Keratinocyte (primary cell): ENCODE measurements around the gene PTK6. TPM values are rescaled to one million over a fixed set of nuclear protein-coding genes. Genes with fewer than 3 reads are reported as not detected.

Experiments used
- DNase-seq: peaks from one replicate; pipeline ENCODE4 v3.0.0-alpha.2; 2011; ENCODE audit warnings: low read depth, missing footprints, low spot score
- FAIRE-seq: peaks from 2 replicates; lab custom pipeline; 2011; peaks lifted over from hg19 to GRCh38; lab: Jason Lieb, UNC
- H2AFZ ChIP-seq: 2 replicates; pipeline ENCODE4 v1.6.0; 2012; ENCODE audit warnings: low read length, control low read depth, inconsistent platforms; ENCODE audit not compliant: control insufficient read depth
- H3K27ac ChIP-seq: 2 replicates; pipeline ENCODE4 v1.5.1; 2011; ENCODE audit warnings: low read length; ENCODE audit not compliant: control insufficient read depth, insufficient read depth
- H3K27me3 ChIP-seq: 3 replicates; pipeline ENCODE4 v1.6.0; 2011; ENCODE audit warnings: low read length; ENCODE audit not compliant: control insufficient read depth, insufficient read depth; ENCODE audit errors: extremely low read depth
- H3K36me3 ChIP-seq, 2 experiments: 2 replicates in 1 of 2; 3 replicates in 1 of 2; pipeline ENCODE4 v1.5.1; 2011; ENCODE audit warnings: low read length in 2 of 2, mild to moderate bottlenecking in 1 of 2; ENCODE audit not compliant: control insufficient read depth in 2 of 2, insufficient read depth in 2 of 2; ENCODE audit errors: extremely low read depth in 1 of 2
- H3K4me1 ChIP-seq: 3 replicates; pipeline ENCODE4 v1.5.1; 2011; ENCODE audit warnings: low read length; ENCODE audit not compliant: control insufficient read depth, insufficient read depth; ENCODE audit errors: extremely low read depth
- H3K4me2 ChIP-seq: 3 replicates; pipeline ENCODE4 v1.6.0; 2011; ENCODE audit warnings: low read depth, low read length; ENCODE audit not compliant: control insufficient read depth, insufficient read depth; ENCODE audit errors: extremely low read depth
- H3K4me3 ChIP-seq, 3 experiments: fragments of 200-600 bp in 1 of 3; sonication (generic) in 1 of 3; 2 replicates in 2 of 3; 3 replicates in 1 of 3; pipeline ENCODE4 v1.5.1; 2011 to 2016; ENCODE audit warnings: low read length in 3 of 3, mild to moderate bottlenecking in 3 of 3, control low read depth in 2 of 3, inconsistent platforms in 1 of 3, low read depth in 1 of 3, mixed read lengths in 1 of 3, mixed run types in 1 of 3, moderate library complexity in 1 of 3; ENCODE audit not compliant: control insufficient read depth in 2 of 3, insufficient read depth in 2 of 3; ENCODE audit errors: extremely low read depth in 1 of 3
- H3K79me2 ChIP-seq: 2 replicates; pipeline ENCODE4 v1.6.0; 2012; ENCODE audit warnings: low read length; ENCODE audit not compliant: control insufficient read depth, insufficient read depth
- H3K9ac ChIP-seq: 3 replicates; pipeline ENCODE4 v1.6.0; 2011; ENCODE audit warnings: low read length; ENCODE audit not compliant: control insufficient read depth, insufficient read depth; ENCODE audit errors: extremely low read depth
- H3K9me1 ChIP-seq: 3 replicates; pipeline ENCODE4 v1.6.0; 2011; ENCODE audit warnings: low read length; ENCODE audit not compliant: control insufficient read depth, insufficient read depth; ENCODE audit errors: extremely low read depth
- H3K9me3 ChIP-seq: 2 replicates; pipeline ENCODE4 v1.5.1; 2012; ENCODE audit warnings: low read depth, low read length; ENCODE audit not compliant: control insufficient read depth
- H4K20me1 ChIP-seq: 3 replicates; pipeline ENCODE4 v1.6.0; 2011; ENCODE audit warnings: low read length; ENCODE audit not compliant: control insufficient read depth, insufficient read depth; ENCODE audit errors: extremely low read depth
- CTCF ChIP-seq, 3 experiments: IDR thresholded peaks in 1 of 3; conservative IDR thresholded peaks in 1 of 3; optimal IDR thresholded peaks in 1 of 3; 2 replicates in 2 of 3; 3 replicates in 1 of 3; pipeline versions ENCODE3 to v1.5.1; 2011; ENCODE audit warnings: low read length in 3 of 3, mild to moderate bottlenecking in 3 of 3, moderate library complexity in 2 of 3, control low read depth in 1 of 3, inconsistent platforms in 1 of 3; ENCODE audit not compliant: insufficient read depth in 2 of 3; ENCODE audit errors: extremely low read depth in 1 of 3
- EZH2 ChIP-seq: IDR thresholded peaks from one replicate; pipeline ENCODE4 v1.6.1; 2012; ENCODE audit warnings: inconsistent platforms, mild to moderate bottlenecking, low read length, moderate library complexity
- dilution Hi-C: fragments of 300-500 bp; cut with MboI; formaldehyde crosslinking; loops from one replicate; pipeline ENCODE4 v1.7.0; 2020; ENCODE audit warnings: low sequenced_read_pairs; ENCODE audit not compliant: extremely low pct_ligation_motif_present
- polyA plus RNA-seq, 5 experiments: library from polyadenylated mRNA; depleted of rRNA in 3 of 5; stranded (reverse) in 3 of 5; stranded (forward) in 1 of 5; unstranded in 1 of 5; fragments of >200 nt; gene quantifications; 1 replicate in 1 of 5; 2 replicates in 3 of 5; 3 replicates in 1 of 5; pipeline versions ENCODE4 v1.2.1 to v1.2.3, GENCODE V29; 2011 to 2012; ENCODE audit warnings: missing spikeins in 2 of 5, low read depth in 1 of 5, low replicate concordance in 1 of 5

PTK6 gene
- polyA plus RNA-seq, 1 donor (not counting 4 experiments of a cell fraction or from before 2014, with no cell fraction given) = 28.5 TPM

- H3K79me2 ChIP-seq = no peaks in the 10 kb centered on the region
- H3K4me3 ChIP-seq = no peak overlapping the region
- no peaks in the 10 kb centered on the region for H3K4me1 ChIP-seq
- no peak for DNase-seq
- dilution Hi-C loops = no loop called here
- H3K27ac ChIP-seq = no peak overlapping the region
- H3K9me3 ChIP-seq = no peaks in the 10 kb centered on the region
- H2AFZ ChIP-seq = no peak overlapping the region
- no peaks in the 10 kb centered on the region for H3K9me1 ChIP-seq
- H3K27me3 ChIP-seq = peaks cover 70% of the 10 kb centered on the region
- no peaks in the 10 kb centered on the region for H3K36me3 ChIP-seq
- H3K9ac ChIP-seq = no peak overlapping the region
- no peak overlapping the region for H3K4me2 ChIP-seq
- no peak for FAIRE-seq
- H4K20me1 ChIP-seq = peaks cover 5% of the 10 kb centered on the region
- TF ChIP-seq EZH2 (no peak), CTCF (optimal IDR thresholded peaks at IDR 0.05 in 1 of 3, IDR thresholded peaks at IDR 0.05 in 1 of 3, conservative IDR thresholded peaks at IDR 0.05 in 1 of 3; ENCODE audit: extremely low read depth in 1 of 3, insufficient read depth in 2 of 3, low read length in 3 of 3) (no peak)
These were observed 58.6 kb downstream of the PTK6 start for GRCh38 chr20:63478346-63479302.

Other genes starting within 250 kb of the PTK6 start
- not detected in 3 replicates for gene COL20A1, start 244.2 kb downstream of the PTK6 start, polyA plus RNA-seq
- not detected in 3 replicates for gene CHRNA4, start 176.0 kb downstream of the PTK6 start, polyA plus RNA-seq
- gene KCNQ2, start 64.7 kb downstream of the PTK6 start, polyA plus RNA-seq = 0.12 TPM in 1 of 3 replicates, not detected in the others
- gene EEF1A2, start 38.3 kb downstream of the PTK6 start, polyA plus RNA-seq = 0.12 to 0.77 TPM (median 0.31 TPM) in 3 replicates
- gene PPDPF, start 16.6 kb downstream of the PTK6 start, polyA plus RNA-seq = 8.8 to 68.4 TPM (median 16.4 TPM) in 3 replicates
- gene SRMS, start 10.4 kb upstream of the PTK6 start, polyA plus RNA-seq = 0.10 to 0.32 TPM (median 0.14 TPM) in 3 replicates
- 0.48 to 0.84 TPM (median 0.55 TPM) in 3 replicates for gene FNDC11, start 16.8 kb upstream of the PTK6 start, polyA plus RNA-seq
- 14.8 to 29.0 TPM (median 24.3 TPM) in 3 replicates for gene HELZ2, start 36.9 kb upstream of the PTK6 start, polyA plus RNA-seq
- gene GMEB2, start 89.7 kb upstream of the PTK6 start, polyA plus RNA-seq = 5.1 to 8.4 TPM (median 6.2 TPM) in 3 replicates
- 9.2 to 12.0 TPM (median 10.5 TPM) in 3 replicates for gene STMN3, start 116.0 kb upstream of the PTK6 start, polyA plus RNA-seq
- gene RTEL1, start 120.9 kb upstream of the PTK6 start, polyA plus RNA-seq = 7.7 to 12.4 TPM (median 11.2 TPM) in 3 replicates
- 51.9 to 151 TPM (median 58.1 TPM) in 3 replicates for gene TNFRSF6B, start 159.3 kb upstream of the PTK6 start, polyA plus RNA-seq
- gene ARFRP1, start 170.6 kb upstream of the PTK6 start, polyA plus RNA-seq = 29.7 to 37.4 TPM (median 30.4 TPM) in 3 replicates
- 7.8 to 13.5 TPM (median 12.2 TPM) in 3 replicates for gene ZGPAT, start 170.7 kb upstream of the PTK6 start, polyA plus RNA-seq
- gene LIME1, start 199.3 kb upstream of the PTK6 start, polyA plus RNA-seq = 0.60 to 3.5 TPM (median 0.75 TPM) in 3 replicates
- 18.3 to 33.6 TPM (median 23.5 TPM) in 3 replicates for gene SLC2A4RG, start 202.4 kb upstream of the PTK6 start, polyA plus RNA-seq